ENCODE data around the gene GLYATL3. TPM values are rescaled to one million over a fixed set of nuclear protein-coding genes. Genes with fewer than 3 reads are reported as not detected.
"Not testable (repeated sequence)": the region's sequence is repeated elsewhere in the genome, so short reads cannot be mapped to it uniquely, and the experiment has no call there.

GLYATL3 gene
- total and polyA plus RNA-seq, 2 of the 4 experiments (the other 2 are of a cell fraction) = not detected

- in situ Hi-C loops (cut with MboI; ENCODE audit: low sequenced_read_pairs); H3K9me1 ChIP-seq (ENCODE audit: insufficient read depth, low read length); H3K4me2 ChIP-seq (ENCODE audit: low read depth, low read length); H3K4me3 ChIP-seq (ENCODE audit: insufficient read depth, low read depth, low read length); H3K4me1 ChIP-seq (ENCODE audit: control insufficient read depth, insufficient read depth, low read length); H3K27me3 ChIP-seq (ENCODE audit: control insufficient read depth, insufficient read depth, low read length); H2BK20ac ChIP-seq (ENCODE audit: low read depth, low read length); H3K23ac ChIP-seq (ENCODE audit: low read depth, low read length); H4K5ac ChIP-seq (ENCODE audit: low read depth, low read length); H3K9ac ChIP-seq (ENCODE audit: low read depth, low read length); H2BK15ac ChIP-seq (ENCODE audit: low read depth, low read length); BruUV-seq (replicated peaks); DNase-seq; H3K56ac ChIP-seq (ENCODE audit: extremely low read depth, insufficient read depth, low read length); H3K14ac ChIP-seq (replicated peaks; ENCODE audit: low read depth, low read length); H2AK5ac ChIP-seq (ENCODE audit: low read depth, low read length); ATAC-seq (ENCODE audit: low read depth); H3K27ac ChIP-seq (ENCODE audit: insufficient read depth, low read length); H2BK5ac ChIP-seq (ENCODE audit: low read depth, low read length, poor library complexity, severe bottlenecking); intact Hi-C loops (cut with micrococcal nuclease); H2AK9ac ChIP-seq (replicated peaks; ENCODE audit: low read depth, low read length, poor library complexity); CTCF ChIA-PET; H4K20me1 ChIP-seq (ENCODE audit: insufficient read depth, low read length); H3K36me3 ChIP-seq (ENCODE audit: control insufficient read depth, insufficient read depth, low read length); H2BK120ac ChIP-seq (ENCODE audit: low read depth, low read length); H3K4ac ChIP-seq (ENCODE audit: low read depth, low read length); H4K8ac ChIP-seq (ENCODE audit: low read depth in 2 of 2, low read length in 2 of 2); H3K79me1 ChIP-seq (ENCODE audit: low read depth in 1 of 2, low read length in 2 of 2); H2AFZ ChIP-seq (replicated peaks; ENCODE audit: low read length, poor library complexity); dilution Hi-C loops (cut with HindIII; ENCODE audit: low sequenced_read_pairs, unreplicated experiment); POLR2A ChIA-PET (ENCODE audit: unreplicated experiment); H3K9me3 ChIP-seq (ENCODE audit: control insufficient read depth, insufficient read depth, low read length); H3K18ac ChIP-seq (ENCODE audit: low read depth, low read length); H4K91ac ChIP-seq (ENCODE audit: insufficient read depth, low read depth, low read length): not testable (repeated sequence)
- WGBS, 2 experiments (ENCODE audit: extremely low coverage in 2 of 2, insufficient read length in 1 of 2) = no CpG with 5 or more reads among the region's 2 CpGs
Observed at GRCh38 chr6:49476564-49476963, 23.2 kb upstream of the GLYATL3 start.

Measured in IMR-90 (cell line).